GM19035 (cell line): ENCODE data around the gene ANO4.

Source experiments
- ATAC-seq: cut with Tn5 transposase; IDR thresholded peaks from one replicate; pipeline ENCODE4 v1.9.1; 2021; ENCODE audit not compliant: unreplicated experiment

The ANO4 gene

GRCh38 chr12:100794441-100795173 is at the start of gene ANO4:
Gene ANO4 (plus strand): TSS chr12:100794776. CDS start chr12:100901786, 107,010 bp downstream.
- no peak for ATAC-seq

- no peak for ATAC-seq
Measured at GRCh38 chr12:100745378-100746071, 49.1 kb upstream of the ANO4 start.

- ATAC-seq, result no peak
Measured at GRCh38 chr12:100752841-100753240, 41.7 kb upstream of the ANO4 start.

- no peak for ATAC-seq
Measured at GRCh38 chr12:100753837-100754236, 40.7 kb upstream of the ANO4 start.

- ATAC-seq, result no peak
Measured at GRCh38 chr12:100755186-100755585, 39.4 kb upstream of the ANO4 start.

- ATAC-seq, result no peak
Measured at GRCh38 chr12:100758083-100758482, 36.5 kb upstream of the ANO4 start.

GRCh38 chr12:100767371-100767770 is 27.2 kb upstream of the ANO4 start:
- no peak for ATAC-seq

GRCh38 chr12:100767950-100768349 is 26.6 kb upstream of the ANO4 start:
- no peak for ATAC-seq

GRCh38 chr12:100778967-100779590 is 15.5 kb upstream of the ANO4 start:
- ATAC-seq, result no peak

- no peak for ATAC-seq
Measured at GRCh38 chr12:100789146-100789545, 5.4 kb upstream of the ANO4 start.

- no peak for ATAC-seq
Measured at GRCh38 chr12:100789975-100790374, 4.6 kb upstream of the ANO4 start.

GRCh38 chr12:100790552-100790951 is 4.0 kb upstream of the ANO4 start:
- ATAC-seq, result no peak

GRCh38 chr12:100793182-100793581 is 1.4 kb upstream of the ANO4 start:
- ATAC-seq, result no peak

- ATAC-seq, result no peak
Measured at GRCh38 chr12:100795174-100795799, 711 bp downstream of the ANO4 start.

- no peak for ATAC-seq
Measured at GRCh38 chr12:100795800-100796179, 1.2 kb downstream of the ANO4 start.

GRCh38 chr12:100796621-100797020 is 2.0 kb downstream of the ANO4 start:
- ATAC-seq, result no peak

GRCh38 chr12:100797246-100797645 is 2.7 kb downstream of the ANO4 start:
- ATAC-seq, result no peak

- no peak for ATAC-seq
Measured at GRCh38 chr12:100797786-100798185, 3.2 kb downstream of the ANO4 start.

- no peak for ATAC-seq
Measured at GRCh38 chr12:100798286-100799160, 3.9 kb downstream of the ANO4 start.

- ATAC-seq, result no peak
Measured at GRCh38 chr12:100799770-100800169, 5.2 kb downstream of the ANO4 start.

GRCh38 chr12:100800723-100801122 is 6.1 kb downstream of the ANO4 start:
- ATAC-seq, result no peak
